Naive thymus-derived CD4-positive, alpha-beta T cell (primary cell): ENCODE results near the gene PPOX. TPM values are rescaled to one million over a fixed set of nuclear protein-coding genes. Genes with fewer than 3 reads are reported as not detected.
A peak's percentile ranks its signal among the peaks of the same experiment; 100 is the strongest.

Source experiments
- ATAC-seq: fragments of 150-1000 bp; cut with Tn5 transposase; 2 replicates; pipeline ENCODE4 v1.10.0; 2021; ENCODE audit warnings: mild to moderate bottlenecking, moderate library complexity
- CTCF ChIA-PET: fragments of 350-600 bp; sonication (Branson Sonifier 250); formaldehyde crosslinking; loops from one replicate; lab custom pipeline; 2021; ENCODE audit warnings: antibody characterized with exemption; lab: Charles Lee
- POLR2A ChIA-PET: fragments of 350-600 bp; sonication (Branson Sonifier 250); formaldehyde crosslinking; loops from one replicate; lab custom pipeline; 2021; ENCODE audit warnings: antibody characterized with exemption, inconsistent platforms; lab: Charles Lee
- DNase-seq, 9 donors: peaks; one replicate each; pipeline versions ENCODE4 v3.0.0 to v3.0.0-alpha.2; 2020 to 2022; ENCODE audit warnings: mixed read lengths in 1 of 9
- H3K27ac ChIP-seq: one replicate; pipeline ENCODE4 v1.7.0; 2013; ENCODE audit warnings: mild to moderate bottlenecking, low read depth, low read length, moderate library complexity
- H3K27me3 ChIP-seq, 2 donors: one replicate each; pipeline ENCODE4 v1.7.0; 2013; ENCODE audit warnings: low read length in 2 of 2, mild to moderate bottlenecking in 2 of 2, moderate library complexity in 2 of 2; ENCODE audit not compliant: control insufficient read depth in 2 of 2, insufficient read depth in 2 of 2
- H3K36me3 ChIP-seq, 3 experiments: 1 replicate in 2 of 3; 2 replicates in 1 of 3; pipeline ENCODE4 v1.7.0; 2013; ENCODE audit warnings: low read length in 3 of 3, mild to moderate bottlenecking in 3 of 3, moderate library complexity in 1 of 3; ENCODE audit not compliant: insufficient read depth in 3 of 3, control insufficient read depth in 2 of 3
- H3K4me1 ChIP-seq, 2 donors: one replicate each; pipeline ENCODE4 v1.7.0; 2013; ENCODE audit warnings: low read length in 2 of 2, mild to moderate bottlenecking in 2 of 2, moderate library complexity in 1 of 2; ENCODE audit not compliant: control insufficient read depth in 2 of 2, insufficient read depth in 2 of 2
- H3K4me3 ChIP-seq: 2 replicates; pipeline ENCODE4 v1.7.0; 2013; ENCODE audit warnings: mild to moderate bottlenecking, low read length
- H3K9me3 ChIP-seq, 3 experiments: 1 replicate in 2 of 3; 2 replicates in 1 of 3; pipeline ENCODE4 v1.7.0; 2013; ENCODE audit warnings: low read length in 3 of 3; ENCODE audit not compliant: control insufficient read depth in 2 of 3
- H3K27ac Mint-ChIP-seq, 9 donors: one replicate each; pipeline ENCODE4 v1.8.0; 2020 to 2022; ENCODE audit warnings: mixed read lengths in 9 of 9, mild to moderate bottlenecking in 8 of 9, moderate library complexity in 5 of 9, inconsistent platforms in 2 of 9
- H3K27me3 Mint-ChIP-seq, 5 donors: one replicate each; pipeline ENCODE4 v1.8.0; 2021 to 2022; ENCODE audit warnings: mixed read lengths in 5 of 5, mild to moderate bottlenecking in 1 of 5
- H3K36me3 Mint-ChIP-seq, 5 donors: one replicate each; pipeline ENCODE4 v1.8.0; 2020 to 2022; ENCODE audit warnings: mixed read lengths in 5 of 5, mild to moderate bottlenecking in 3 of 5, inconsistent platforms in 1 of 5
- H3K4me1 Mint-ChIP-seq, 7 donors: one replicate each; pipeline ENCODE4 v1.8.0; 2020 to 2022; ENCODE audit warnings: mixed read lengths in 7 of 7, mild to moderate bottlenecking in 3 of 7, inconsistent platforms in 1 of 7
- H3K4me3 Mint-ChIP-seq, 10 donors: one replicate each; pipeline ENCODE4 v1.8.0; 2020 to 2022; ENCODE audit warnings: mild to moderate bottlenecking in 10 of 10, mixed read lengths in 10 of 10, moderate library complexity in 6 of 10, inconsistent platforms in 2 of 10
- H3K9me3 Mint-ChIP-seq, 11 donors: one replicate each; pipeline ENCODE4 v1.8.0; 2020 to 2022; ENCODE audit warnings: mixed read lengths in 11 of 11, mild to moderate bottlenecking in 4 of 11, inconsistent platforms in 1 of 11, moderate library complexity in 1 of 11
- intact Hi-C, 2 donors: fragments of 100-400 bp; cut with micrococcal nuclease; formaldehyde crosslinking; loops; one replicate each; pipeline ENCODE4 v1.15.1; 2023
- polyA plus RNA-seq, 2 donors: library from polyadenylated mRNA; unstranded; fragments of 300-500 nt; fragmentation: Illumina TruSeq; gene quantifications; one replicate each; pipeline ENCODE4 v1.2.3, GENCODE V29; 2021
- total RNA-seq, 6 experiments: library from RNA in 5 of 6; stranded (reverse) in 5 of 6; gene quantifications; 1 replicate in 5 of 6; 2 replicates in 1 of 6; pipeline ENCODE4 v1.2.3 and lab custom pipeline; 2021 to 2026

PPOX gene
- total and polyA plus RNA-seq, 7 experiments from 2014 or later: 20.1 to 76.2 (median 40.3) TPM

DNA sequence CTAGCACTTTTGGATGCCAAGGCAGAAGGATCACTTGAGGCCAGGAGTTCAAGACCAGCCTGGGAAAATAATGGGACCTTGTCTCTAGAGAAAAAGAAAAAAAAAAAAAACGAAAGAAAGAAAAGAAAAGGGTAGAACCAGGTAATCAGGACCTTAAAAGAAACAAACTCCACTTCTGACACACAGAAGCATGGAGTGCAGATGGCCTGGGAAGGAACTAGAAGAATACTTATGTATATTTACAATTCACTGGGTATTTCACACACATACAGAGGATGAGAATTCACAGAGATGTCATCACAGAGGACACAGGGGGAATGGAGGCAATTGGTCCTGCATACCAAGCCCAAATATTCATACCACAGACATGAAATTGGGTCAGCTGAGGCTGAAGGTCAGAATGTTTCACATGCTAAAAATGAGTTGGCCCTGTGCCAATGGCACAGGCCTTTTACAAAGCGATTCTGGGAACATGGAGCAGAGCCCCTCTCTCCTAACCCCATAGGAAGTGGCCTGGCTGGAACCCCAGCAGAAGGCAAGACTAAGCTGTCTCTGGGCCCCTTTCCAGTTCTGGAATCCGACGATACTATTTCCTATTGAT lies 6.7 kb downstream of the PPOX start:
- Histone ChIP-seq H3K27ac (no peak overlapping the region), H3K4me1 (peaks cover 16 to 17% of the 10 kb centered on the region in 2 donors), H3K36me3 (peaks cover 0 to 72% (median 31%) of the 10 kb centered on the region in 3 experiments), H3K27me3 (no peaks in the 10 kb centered on the region), H3K9me3 (no peaks in the 10 kb centered on the region), H3K4me3 (no peak overlapping the region)
- no peak for DNase-seq
- Mint-ChIP-seq H3K27ac (peak overlapping the region in 5 of 9 donors; percentile 26 to 72 (median 62)), H3K36me3 (peaks cover 13 to 44% (median 20%) of the 10 kb centered on the region in 5 donors), H3K4me3 (peak overlapping the region in 3 of 10 donors; percentile 7 to 53 (median 48)), H3K4me1 (peaks cover 36 to 70% (median 56%) of the 10 kb centered on the region in 7 donors), H3K9me3 (no peaks in the 10 kb centered on the region), H3K27me3 (no peaks in the 10 kb centered on the region)
- ATAC-seq: no peak
- CTCF ChIA-PET: interaction anchor here (0.6 to 1.3 kb wide), 2 partner anchors 54 to 110 kb away, joined by 3 read pairs; no protein-coding TSS in a partner anchor
- intact Hi-C loops: no loop called here
- POLR2A ChIA-PET: interaction anchor here (0.7 to 1.4 kb wide), 4 partner anchors 11 to 209 kb away, joined by 3 to 5 read pairs (median 4); partner anchors contain the start of gene UFC1

DNA sequence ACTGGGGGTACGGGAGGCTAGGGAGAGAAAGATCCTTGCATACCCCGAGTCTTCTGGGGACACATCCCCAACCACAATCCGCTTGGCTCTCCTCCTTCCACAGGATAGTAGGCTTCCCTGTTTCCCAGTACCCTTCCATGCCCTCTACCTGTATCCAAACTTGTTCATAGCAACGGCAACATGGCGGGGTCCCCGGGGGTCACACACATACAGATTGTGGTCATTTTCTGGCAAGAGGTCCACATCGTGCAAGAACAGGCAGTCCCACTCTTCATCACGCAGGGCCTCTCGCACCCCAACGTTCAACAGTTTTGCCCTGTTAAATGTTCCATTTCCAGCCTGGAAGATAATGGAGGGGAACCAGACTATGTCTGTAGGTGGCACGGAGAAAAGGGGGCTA lies 7.5 kb downstream of the PPOX start:
- Histone ChIP-seq H3K27ac (no peak overlapping the region), H3K4me1 (peaks cover 19 to 21% of the 10 kb centered on the region in 2 donors), H3K4me3 (no peak overlapping the region), H3K27me3 (no peaks in the 10 kb centered on the region), H3K9me3 (no peaks in the 10 kb centered on the region), H3K36me3 (peaks cover 0 to 72% (median 31%) of the 10 kb centered on the region in 3 experiments)
- Mint-ChIP-seq H3K36me3 (peaks cover 13 to 44% (median 20%) of the 10 kb centered on the region in 5 donors), H3K27ac (peak overlapping the region in 1 of 9 donors; percentile 41), H3K4me3 (peak overlapping the region in 2 of 10 donors; percentile 20 to 48), H3K9me3 (no peaks in the 10 kb centered on the region), H3K4me1 (peaks cover 36 to 70% (median 55%) of the 10 kb centered on the region in 7 donors), H3K27me3 (no peaks in the 10 kb centered on the region)
- ChIA-PET POLR2A (no interaction called here), CTCF (no interaction called here)
- DNase-seq (no peak), ATAC-seq (no peak)
- intact Hi-C loops: no loop called here

DNA sequence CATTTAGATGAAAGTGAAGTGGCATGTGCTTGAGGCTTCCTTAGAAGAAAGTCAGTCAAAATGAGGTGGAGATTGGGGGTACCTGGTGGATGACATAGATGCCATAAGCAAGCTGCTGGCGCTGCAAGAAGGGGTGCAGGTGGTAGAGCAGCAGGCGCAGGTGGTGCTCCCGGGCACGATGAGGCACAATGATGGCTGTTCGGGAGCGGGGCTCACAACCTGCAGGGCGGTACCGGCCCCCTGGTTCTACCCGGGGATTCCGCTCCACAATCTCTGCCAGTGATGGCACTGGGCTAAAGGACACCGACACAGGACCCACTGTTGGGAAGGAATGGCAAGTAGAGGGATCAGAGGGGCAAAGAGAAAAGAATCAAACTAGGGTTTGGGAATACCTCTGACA lies 8.7 kb downstream of the PPOX start:
- Histone ChIP-seq H3K27me3 (no peaks in the 10 kb centered on the region), H3K9me3 (no peaks in the 10 kb centered on the region), H3K4me3 (no peak overlapping the region), H3K4me1 (peaks cover 19 to 21% of the 10 kb centered on the region in 2 donors), H3K27ac (no peak overlapping the region), H3K36me3 (peaks cover 0 to 61% (median 23%) of the 10 kb centered on the region in 3 experiments)
- peak overlapping the region in 7 of 9 donors; percentile 7 to 98 (median 95) for H3K27ac Mint-ChIP-seq
- ChIA-PET CTCF (interaction anchor here (2.9 to 3.4 kb wide), 2 partner anchors 9 to 17 kb away, joined by 14 to 28 read pairs; partner anchors contain the start of gene PPOX), POLR2A (interaction anchor here (0.5 to 3.7 kb wide), 5 partner anchors 8 to 117 kb away, joined by 3 to 49 read pairs (median 28); partner anchors contain the start of genes NDUFS2, PPOX and UFC1)
- H3K4me3 Mint-ChIP-seq: peak overlapping the region; percentile 18 to 100 (median 96)
- H3K36me3 Mint-ChIP-seq: peaks cover 13 to 44% (median 20%) of the 10 kb centered on the region in 5 donors
- H3K4me1 Mint-ChIP-seq: peaks cover 37 to 69% (median 54%) of the 10 kb centered on the region in 7 donors
- intact Hi-C loops: no loop called here
- DNase-seq (no peak), ATAC-seq (no peak)
- no peaks in the 10 kb centered on the region for H3K27me3 Mint-ChIP-seq
- no peaks in the 10 kb centered on the region for H3K9me3 Mint-ChIP-seq

DNA sequence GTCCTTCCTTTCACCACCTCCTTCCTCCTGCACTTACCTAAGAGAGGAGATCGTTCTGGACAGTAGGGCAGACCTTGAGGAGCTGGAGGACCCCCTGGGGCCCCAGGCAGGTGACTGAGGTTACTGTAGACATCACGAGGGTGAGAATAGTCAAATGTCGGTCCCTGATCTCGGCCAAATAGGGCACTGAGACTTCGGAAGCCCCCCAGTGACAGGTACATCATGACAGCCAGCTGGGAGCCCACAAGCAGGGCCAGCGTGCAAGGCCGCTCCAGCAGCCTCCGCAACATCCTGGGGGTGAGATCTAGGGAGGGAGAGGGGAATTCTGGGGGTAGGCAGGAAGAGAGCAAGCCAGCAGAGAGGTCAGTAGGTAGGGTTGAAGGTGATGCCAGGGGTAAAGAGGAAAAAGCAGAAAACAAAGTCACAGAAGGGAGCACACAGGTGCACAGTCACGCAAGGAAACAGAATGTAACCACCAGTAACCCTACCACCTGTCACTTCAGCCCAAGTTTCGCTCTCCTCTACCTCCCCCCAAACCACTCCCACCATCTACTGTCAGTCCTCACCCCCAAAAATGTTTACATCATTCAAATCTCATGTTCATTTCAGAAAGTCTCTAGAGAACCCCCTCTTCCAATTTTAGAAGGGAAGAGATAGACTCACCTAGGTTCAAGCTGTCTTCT lies 9.7 kb downstream of the PPOX start:
- H3K4me3 ChIP-seq: peak overlapping the region; percentile 93
- ChIA-PET POLR2A (interaction anchor here (0.6 to 3.7 kb wide), 12 partner anchors 9 to 589 kb away, joined by 3 to 49 read pairs (median 7); partner anchors contain the start of genes DEDD, NDUFS2, PPOX and TOMM40L), CTCF (interaction anchor here (0.6 to 3.4 kb wide), 7 partner anchors 10 to 213 kb away, joined by 3 to 28 read pairs (median 3); partner anchors contain the start of genes PPOX and TOMM40L)
- peaks cover 45 to 78% (median 64%) of the 10 kb centered on the region in 7 donors for H3K4me1 Mint-ChIP-seq
- H3K27ac ChIP-seq: peak overlapping the region; percentile 93
- intact Hi-C loops: loop anchor here in 1 of 2 donors (2.0 kb wide), 2 partner anchors 17 kb away; partner anchors contain the start of gene USP21
- H3K36me3 ChIP-seq: peaks cover 0 to 54% (median 20%) of the 10 kb centered on the region in 3 experiments
- H3K27me3 ChIP-seq: no peaks in the 10 kb centered on the region
- no peaks in the 10 kb centered on the region for H3K9me3 ChIP-seq
- H3K27ac Mint-ChIP-seq: peak overlapping the region; percentile 94 to 100 (median 97)
- peaks cover 12 to 40% (median 20%) of the 10 kb centered on the region in 5 donors for H3K36me3 Mint-ChIP-seq
- no peaks in the 10 kb centered on the region for H3K27me3 Mint-ChIP-seq
- H3K4me1 ChIP-seq: peaks cover 23 to 27% of the 10 kb centered on the region in 2 donors
- no peak for DNase-seq
- peak overlapping the region; percentile 94 to 100 (median 98) for H3K4me3 Mint-ChIP-seq
- no peaks in the 10 kb centered on the region for H3K9me3 Mint-ChIP-seq
- no peak for ATAC-seq

DNA sequence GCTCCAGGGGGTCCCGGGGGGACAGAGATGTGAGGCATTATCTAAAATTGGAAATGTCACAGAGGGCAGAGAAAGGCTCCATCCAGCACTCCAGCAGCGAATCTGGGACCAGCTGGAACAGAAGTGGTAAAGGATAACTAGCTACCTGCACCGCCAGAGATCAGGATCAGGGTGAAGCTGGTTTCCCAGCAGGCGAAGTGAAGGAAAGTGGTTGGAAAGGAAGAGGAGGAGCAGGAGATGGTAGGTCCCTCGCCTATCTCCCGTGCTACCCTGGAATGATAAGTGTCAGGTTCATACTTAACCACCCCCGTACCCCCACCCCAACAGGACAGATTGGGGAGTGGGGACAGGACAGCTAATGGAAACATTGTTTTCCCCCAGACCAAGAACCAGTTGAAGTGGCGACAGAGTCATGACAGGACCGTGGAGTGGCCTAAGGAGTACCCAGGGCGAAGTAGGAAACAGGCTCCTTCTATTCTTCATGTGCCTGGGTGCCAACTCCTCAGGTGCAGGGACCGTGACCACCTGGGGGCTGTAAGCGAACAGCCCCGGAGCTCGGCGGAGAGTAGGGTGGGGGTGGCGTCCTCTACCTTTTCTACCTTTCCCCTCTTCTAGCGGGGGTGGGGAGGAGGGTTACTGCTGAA lies 10.4 kb downstream of the PPOX start:
- Mint-ChIP-seq H3K36me3 (peaks cover 9 to 34% (median 20%) of the 10 kb centered on the region in 5 donors), H3K9me3 (no peaks in the 10 kb centered on the region), H3K27ac (peak overlapping the region; percentile 94 to 100 (median 97)), H3K4me3 (peak overlapping the region; percentile 94 to 100 (median 98)), H3K27me3 (no peaks in the 10 kb centered on the region), H3K4me1 (peaks cover 48 to 83% (median 68%) of the 10 kb centered on the region in 7 donors)
- no peak for ATAC-seq
- H3K4me1 ChIP-seq: peaks cover 29 to 32% of the 10 kb centered on the region in 2 donors
- POLR2A ChIA-PET: interaction anchor here (0.6 to 3.7 kb wide), 19 partner anchors 9 to 590 kb away, joined by 3 to 49 read pairs (median 4); partner anchors contain the start of genes DEDD, NDUFS2, PPOX and TOMM40L
- H3K4me3 ChIP-seq: peak overlapping the region; percentile 93
- H3K27me3 ChIP-seq: no peaks in the 10 kb centered on the region
- DNase-seq: no peak
- H3K27ac ChIP-seq: peak overlapping the region; percentile 93
- H3K9me3 ChIP-seq: no peaks in the 10 kb centered on the region
- intact Hi-C loops: loop anchor here (1.0 to 2.0 kb wide), 7 partner anchors 9 to 49 kb away; partner anchors contain the start of genes PPOX (in 2 of the 2), NDUFS2 (in 1 of the 2), UFC1 (in 1 of the 2) and USP21 (in 1 of the 2)
- peaks cover 0 to 47% (median 13%) of the 10 kb centered on the region in 3 experiments for H3K36me3 ChIP-seq
- CTCF ChIA-PET: interaction anchor here (0.6 to 3.4 kb wide), 7 partner anchors 9 to 205 kb away, joined by 3 to 28 read pairs (median 3); partner anchors contain the start of genes PPOX and TOMM40L
